GM12873 (cell line): ENCODE data around the gene LPAR3.

Experiments
- TF ChIP-seq, protein P1 (sequence below): IDR thresholded peaks from 2 replicates; pipeline ENCODE4 v1.5.1; 2012; ENCODE audit warnings: low read depth, mild to moderate bottlenecking, moderate library complexity, low read length, control low read depth; ENCODE audit not compliant: insufficient read depth; ENCODE audit errors: missing control alignments

LPAR3 gene

DNA sequence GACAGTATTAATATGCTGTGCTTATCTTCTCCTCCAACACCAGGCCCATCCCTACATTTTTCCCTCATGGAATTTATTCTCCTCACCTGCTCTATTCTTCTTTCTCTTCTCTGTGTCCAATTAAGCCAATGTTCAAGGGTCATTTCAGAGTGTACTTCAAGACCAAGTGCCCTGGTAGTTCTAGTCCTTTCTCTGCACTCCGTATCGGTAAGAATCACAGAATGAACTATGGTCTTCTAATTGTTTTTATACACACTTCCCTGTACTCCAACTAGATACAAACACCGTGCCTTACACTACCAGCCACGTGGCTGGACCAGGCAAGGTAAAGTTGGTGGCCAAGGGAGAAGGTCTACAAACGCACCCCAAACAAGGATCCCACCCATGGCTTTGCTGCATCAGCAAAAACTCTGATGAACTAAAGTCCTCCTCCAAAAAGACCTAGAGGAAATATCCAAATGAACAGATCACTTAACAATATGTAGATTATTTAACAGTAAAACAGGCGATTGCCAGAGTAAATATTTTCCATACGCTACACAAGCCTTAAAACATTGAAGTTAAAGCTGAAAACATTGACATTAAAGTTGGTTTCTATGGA is 40.1 kb upstream of the LPAR3 start:
- TF ChIP-seq, protein P1, sequence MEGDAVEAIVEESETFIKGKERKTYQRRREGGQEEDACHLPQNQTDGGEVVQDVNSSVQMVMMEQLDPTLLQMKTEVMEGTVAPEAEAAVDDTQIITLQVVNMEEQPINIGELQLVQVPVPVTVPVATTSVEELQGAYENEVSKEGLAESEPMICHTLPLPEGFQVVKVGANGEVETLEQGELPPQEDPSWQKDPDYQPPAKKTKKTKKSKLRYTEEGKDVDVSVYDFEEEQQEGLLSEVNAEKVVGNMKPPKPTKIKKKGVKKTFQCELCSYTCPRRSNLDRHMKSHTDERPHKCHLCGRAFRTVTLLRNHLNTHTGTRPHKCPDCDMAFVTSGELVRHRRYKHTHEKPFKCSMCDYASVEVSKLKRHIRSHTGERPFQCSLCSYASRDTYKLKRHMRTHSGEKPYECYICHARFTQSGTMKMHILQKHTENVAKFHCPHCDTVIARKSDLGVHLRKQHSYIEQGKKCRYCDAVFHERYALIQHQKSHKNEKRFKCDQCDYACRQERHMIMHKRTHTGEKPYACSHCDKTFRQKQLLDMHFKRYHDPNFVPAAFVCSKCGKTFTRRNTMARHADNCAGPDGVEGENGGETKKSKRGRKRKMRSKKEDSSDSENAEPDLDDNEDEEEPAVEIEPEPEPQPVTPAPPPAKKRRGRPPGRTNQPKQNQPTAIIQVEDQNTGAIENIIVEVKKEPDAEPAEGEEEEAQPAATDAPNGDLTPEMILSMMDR, result no peak

DNA sequence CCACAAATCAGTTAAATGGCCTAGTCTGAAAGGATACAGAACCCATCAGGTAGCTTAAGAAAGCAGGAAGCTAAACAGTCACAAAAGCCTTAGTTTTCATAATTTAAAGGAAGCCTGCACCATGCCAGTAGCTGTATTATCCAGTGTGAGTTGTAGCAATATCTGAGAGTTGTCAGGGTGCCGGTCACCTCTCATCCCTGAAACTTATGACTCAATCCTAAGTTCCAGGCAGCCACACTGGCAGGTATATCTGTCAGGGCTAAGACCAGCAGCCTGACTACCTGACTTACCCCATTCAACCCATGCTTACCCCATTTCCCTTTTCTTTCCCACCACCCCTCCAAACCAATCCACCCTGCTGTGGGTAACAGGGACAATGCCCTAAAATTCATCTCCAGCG is 37.8 kb upstream of the LPAR3 start:
- TF ChIP-seq, protein P1, result no peak

DNA sequence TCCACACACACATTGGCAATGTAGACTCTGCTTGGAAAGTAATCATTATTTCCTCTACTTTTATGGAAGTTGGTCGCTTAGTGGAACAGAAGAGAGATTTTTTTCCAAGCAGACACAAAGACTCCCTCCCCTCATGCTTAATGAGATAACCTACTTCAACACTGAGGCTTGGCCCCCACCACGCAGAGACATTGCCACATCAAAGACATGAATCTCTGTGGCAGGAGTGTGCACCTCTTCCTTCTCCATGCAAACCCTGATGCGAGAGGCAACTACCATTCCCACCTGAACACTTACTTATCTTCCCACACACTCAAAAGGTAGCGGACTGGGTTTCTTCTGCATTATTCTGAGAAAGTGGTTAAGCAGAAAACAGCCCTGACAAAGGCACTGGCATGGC is 37.3 kb upstream of the LPAR3 start:
- TF ChIP-seq, protein P1, result no peak

DNA sequence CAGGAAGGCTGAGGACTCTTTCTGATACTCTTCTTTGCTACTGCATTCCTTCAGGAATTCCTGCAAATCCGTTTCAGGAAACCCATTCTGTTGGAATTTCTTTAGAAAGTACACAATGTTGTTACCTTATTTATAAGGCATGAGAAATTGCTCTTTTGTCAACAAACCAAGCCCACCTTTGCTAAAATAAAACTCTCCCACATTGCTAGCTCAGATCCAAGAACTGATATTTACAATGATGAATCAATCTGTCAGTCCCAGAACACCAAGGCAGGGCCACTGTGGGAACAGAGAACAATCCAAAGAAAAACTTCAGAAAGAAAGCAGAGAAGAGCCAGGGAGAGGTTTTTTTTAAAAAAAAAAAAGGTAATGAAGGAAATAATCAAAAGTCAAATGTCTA is 36.6 kb upstream of the LPAR3 start:
- TF ChIP-seq, protein P1, result no peak

DNA sequence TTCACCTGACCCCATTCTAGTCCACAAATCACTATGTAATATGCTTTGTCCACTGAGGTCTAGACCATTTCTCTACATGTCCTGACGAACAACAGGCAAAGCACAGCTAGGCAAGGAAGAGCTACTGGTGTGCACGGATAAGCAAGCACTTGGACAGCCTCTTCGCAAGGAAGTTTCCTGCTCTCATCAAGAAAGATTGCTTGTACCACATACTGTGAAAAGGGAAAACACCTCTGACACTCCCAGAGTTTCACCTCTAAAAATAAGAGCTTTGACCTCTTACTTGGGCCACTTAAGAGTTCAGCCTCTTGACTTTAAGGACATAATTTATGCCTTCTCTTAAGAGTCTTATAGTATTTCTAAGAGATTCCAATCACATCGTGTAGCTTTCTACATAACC is 36.0 kb upstream of the LPAR3 start:
- TF ChIP-seq, protein P1, result no peak

DNA sequence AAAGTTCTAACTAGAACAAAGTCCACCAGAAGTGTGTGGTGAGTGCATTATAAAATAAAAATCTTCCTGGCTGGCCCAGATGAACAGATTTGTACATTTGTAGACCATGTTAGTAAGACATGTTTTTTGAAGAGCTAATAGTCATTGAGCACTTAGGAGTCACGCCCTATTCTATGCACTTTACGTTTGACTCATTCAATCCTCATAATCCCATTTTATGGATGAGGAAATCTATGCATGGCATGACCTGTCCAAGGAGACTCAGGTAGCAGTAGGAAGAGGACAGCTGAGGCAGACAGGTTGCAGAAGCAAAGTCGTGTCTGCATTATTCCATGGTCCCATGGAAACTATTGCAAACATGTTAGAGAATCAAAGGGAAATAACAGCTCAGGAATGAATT is 30.3 kb upstream of the LPAR3 start:
- TF ChIP-seq, protein P1, result no peak

DNA sequence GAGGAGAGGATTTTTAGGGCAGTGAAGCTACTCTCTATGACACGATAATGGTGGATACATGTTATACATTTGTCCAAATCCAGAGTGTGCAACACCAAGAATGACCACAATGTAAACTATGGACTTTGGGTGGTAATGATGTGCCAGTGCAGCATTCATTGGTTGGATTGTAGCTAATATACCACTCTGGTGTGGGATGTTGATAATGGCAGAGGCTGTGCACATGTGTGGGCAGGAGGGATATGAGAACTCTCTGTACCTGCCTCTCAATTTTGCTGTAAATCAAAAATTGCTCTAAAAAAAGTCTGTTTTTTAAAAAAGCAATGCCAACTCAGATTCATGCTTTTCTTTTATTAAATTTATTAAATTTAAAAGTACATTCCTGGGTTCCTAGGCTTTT is 27.2 kb upstream of the LPAR3 start:
- TF ChIP-seq, protein P1, result no peak

DNA sequence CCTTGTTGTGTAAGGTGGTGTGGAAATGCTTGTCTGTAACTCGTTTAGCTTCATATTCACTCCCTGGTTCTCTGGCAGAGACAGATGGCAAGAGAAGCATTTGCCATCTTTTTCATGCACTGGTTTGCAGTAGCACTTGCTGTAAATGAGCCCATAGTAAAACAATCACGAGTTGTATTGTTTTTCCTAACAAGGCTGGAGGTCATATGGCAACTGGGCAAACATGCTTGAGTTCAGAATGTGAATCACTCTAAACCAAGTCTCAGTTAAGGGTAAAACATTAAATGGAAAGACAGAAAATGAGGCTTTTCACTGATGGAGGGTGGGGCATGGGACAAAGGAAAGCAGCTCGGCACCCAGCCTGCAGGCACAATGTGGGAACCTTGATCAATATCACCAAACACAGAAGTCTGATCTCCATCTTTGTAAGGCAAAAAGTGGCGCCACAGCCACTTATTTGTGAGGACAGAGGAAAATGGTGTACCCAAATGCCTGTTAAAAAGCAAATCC is 26.5 kb upstream of the LPAR3 start:
- TF ChIP-seq, protein P1, result no peak
